A673 (cell line): ENCODE data around the gene SMAD9.

Experiments used
- EZH2 ChIP-seq: fragments of 200-600 bp; sonication (generic); IDR thresholded peaks from 2 replicates; pipeline ENCODE4 v1.6.1; 2017; ENCODE audit warnings: borderline replicate concordance, low read depth, mild to moderate bottlenecking, mixed read lengths, antibody characterized with exemption, low read length; ENCODE audit not compliant: poor library complexity, severe bottlenecking
- TF ChIP-seq, protein P1 (sequence below): fragments of 300-800, 200-600 bp; sonication (generic); conservative IDR thresholded peaks from 2 replicates; pipeline ENCODE4 v1.5.1; 2017; ENCODE audit warnings: low read depth, mild to moderate bottlenecking, antibody characterized with exemption, low read length, moderate library complexity, mixed read lengths

GRCh38 chr13:36875961-36876360, 44.1 kb downstream of the SMAD9 start:
- TF ChIP-seq, protein P1, sequence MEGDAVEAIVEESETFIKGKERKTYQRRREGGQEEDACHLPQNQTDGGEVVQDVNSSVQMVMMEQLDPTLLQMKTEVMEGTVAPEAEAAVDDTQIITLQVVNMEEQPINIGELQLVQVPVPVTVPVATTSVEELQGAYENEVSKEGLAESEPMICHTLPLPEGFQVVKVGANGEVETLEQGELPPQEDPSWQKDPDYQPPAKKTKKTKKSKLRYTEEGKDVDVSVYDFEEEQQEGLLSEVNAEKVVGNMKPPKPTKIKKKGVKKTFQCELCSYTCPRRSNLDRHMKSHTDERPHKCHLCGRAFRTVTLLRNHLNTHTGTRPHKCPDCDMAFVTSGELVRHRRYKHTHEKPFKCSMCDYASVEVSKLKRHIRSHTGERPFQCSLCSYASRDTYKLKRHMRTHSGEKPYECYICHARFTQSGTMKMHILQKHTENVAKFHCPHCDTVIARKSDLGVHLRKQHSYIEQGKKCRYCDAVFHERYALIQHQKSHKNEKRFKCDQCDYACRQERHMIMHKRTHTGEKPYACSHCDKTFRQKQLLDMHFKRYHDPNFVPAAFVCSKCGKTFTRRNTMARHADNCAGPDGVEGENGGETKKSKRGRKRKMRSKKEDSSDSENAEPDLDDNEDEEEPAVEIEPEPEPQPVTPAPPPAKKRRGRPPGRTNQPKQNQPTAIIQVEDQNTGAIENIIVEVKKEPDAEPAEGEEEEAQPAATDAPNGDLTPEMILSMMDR = no peak
- TF ChIP-seq EZH2 = no peak
